GM18909 (cell line): ENCODE data around the gene CDC42BPG.
"Not testable (repeated sequence)": the region's sequence is repeated elsewhere in the genome, so short reads cannot be mapped to it uniquely, and the experiment has no call there.

ENCODE experiments used
- ATAC-seq: cut with Tn5 transposase; IDR thresholded peaks from one replicate; pipeline ENCODE4 v1.9.1; 2021; ENCODE audit warnings: mild to moderate bottlenecking; ENCODE audit not compliant: unreplicated experiment, poor library complexity

CDC42BPG gene

DNA sequence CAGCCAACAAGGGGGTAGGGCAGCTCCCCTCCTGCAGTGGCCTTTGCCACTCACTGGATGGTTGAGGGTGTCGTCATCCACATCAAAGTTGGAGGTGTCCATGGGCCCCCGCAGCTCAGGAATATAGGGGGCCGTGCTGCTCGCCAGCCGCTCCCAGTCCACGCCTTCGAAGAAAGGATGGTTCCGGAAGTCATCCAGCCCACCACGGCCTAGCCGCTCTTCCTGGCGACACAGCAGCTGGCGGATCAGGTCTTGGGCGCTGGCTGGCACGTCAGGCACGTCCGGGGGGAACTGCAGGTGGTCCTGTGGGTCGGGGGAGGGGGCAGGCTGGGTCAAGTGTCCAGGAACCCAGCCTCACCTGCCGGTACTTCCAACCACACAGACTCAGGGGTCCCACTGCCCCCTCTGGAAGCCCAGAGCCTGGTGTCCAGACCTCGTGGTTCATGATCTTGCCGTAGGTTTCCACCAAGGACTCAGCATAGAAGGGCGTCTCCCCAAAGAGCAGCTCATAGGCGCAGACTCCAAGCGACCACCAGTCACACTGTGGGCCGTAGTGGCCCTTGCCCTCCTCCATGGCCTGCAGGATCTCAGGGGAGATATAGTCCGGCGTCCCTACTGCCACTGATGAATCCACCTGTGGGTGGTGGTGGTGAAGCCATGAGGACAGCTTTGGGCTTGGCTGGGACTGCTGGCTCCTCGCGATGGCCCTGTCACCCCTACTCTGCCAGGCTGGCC lies 5.7 kb downstream of the CDC42BPG start:
- no peak for ATAC-seq

DNA sequence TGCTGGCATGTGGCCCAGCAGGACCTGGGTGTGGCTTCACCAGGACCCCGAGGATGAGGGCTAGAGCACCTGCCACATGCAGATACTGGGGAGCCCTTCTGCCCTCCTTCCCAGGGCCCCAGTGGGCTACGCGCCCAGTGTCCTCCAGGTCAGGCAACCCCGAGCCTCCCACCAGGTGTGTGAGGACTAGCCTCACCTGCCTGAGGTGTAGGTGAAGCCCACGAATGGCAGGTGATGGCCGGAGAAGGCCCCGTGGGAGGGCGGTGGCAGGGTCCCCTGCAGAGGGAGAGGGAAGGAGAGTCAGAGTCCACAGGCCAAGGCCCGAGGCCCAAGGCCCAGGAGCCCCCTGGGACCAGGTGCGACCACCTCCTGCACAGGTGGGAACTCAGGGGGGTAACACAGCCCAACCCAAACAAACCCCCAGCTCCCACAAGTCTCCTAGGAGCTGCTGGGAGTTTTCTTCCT lies 6.5 kb downstream of the CDC42BPG start:
- no peak for ATAC-seq

- ATAC-seq, result no peak
Observed at GRCh38 chr11:64836448-64837072, 7.9 kb downstream of the CDC42BPG start.

DNA sequence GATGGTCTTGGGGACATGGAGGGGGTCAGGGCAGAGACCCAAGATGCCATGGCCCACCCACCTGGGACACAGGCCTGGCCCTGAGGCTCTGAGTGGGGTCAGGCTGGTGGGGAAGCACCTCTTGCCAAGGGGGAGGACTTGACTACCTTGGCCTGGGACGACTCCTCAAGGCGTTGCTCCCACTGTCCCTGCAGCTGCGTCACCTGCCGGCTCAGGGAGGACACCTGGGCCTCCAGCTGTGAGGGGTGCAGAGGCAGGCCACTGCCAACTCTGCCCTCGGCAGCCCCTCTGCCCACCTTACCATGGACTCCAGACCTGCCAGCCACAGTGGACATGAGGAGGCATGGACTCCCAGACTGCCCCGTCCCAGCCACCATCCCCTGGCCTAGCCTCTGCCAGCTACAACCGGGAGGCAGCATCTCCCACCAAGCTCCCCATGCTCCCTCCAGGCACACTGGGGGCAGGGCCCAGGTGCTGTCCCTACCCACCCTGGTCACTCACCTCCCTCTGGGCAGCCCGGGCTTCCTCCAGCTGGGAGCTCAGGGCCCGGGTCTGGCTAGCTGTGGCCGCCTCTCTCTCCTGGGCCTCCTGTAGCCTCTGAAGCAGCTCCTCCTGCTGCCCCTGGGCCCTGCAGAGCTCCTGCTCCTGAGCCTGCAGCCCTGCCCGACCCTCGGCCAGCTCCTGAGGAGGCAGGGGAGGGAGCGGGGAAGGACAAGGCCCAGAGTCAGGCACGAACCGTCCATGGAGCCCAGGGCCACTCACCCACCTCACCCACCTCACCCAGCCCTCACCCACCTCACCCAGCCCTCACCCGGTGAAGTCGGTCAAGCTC lies 8.6 kb downstream of the CDC42BPG start:
- ATAC-seq, result no peak

DNA sequence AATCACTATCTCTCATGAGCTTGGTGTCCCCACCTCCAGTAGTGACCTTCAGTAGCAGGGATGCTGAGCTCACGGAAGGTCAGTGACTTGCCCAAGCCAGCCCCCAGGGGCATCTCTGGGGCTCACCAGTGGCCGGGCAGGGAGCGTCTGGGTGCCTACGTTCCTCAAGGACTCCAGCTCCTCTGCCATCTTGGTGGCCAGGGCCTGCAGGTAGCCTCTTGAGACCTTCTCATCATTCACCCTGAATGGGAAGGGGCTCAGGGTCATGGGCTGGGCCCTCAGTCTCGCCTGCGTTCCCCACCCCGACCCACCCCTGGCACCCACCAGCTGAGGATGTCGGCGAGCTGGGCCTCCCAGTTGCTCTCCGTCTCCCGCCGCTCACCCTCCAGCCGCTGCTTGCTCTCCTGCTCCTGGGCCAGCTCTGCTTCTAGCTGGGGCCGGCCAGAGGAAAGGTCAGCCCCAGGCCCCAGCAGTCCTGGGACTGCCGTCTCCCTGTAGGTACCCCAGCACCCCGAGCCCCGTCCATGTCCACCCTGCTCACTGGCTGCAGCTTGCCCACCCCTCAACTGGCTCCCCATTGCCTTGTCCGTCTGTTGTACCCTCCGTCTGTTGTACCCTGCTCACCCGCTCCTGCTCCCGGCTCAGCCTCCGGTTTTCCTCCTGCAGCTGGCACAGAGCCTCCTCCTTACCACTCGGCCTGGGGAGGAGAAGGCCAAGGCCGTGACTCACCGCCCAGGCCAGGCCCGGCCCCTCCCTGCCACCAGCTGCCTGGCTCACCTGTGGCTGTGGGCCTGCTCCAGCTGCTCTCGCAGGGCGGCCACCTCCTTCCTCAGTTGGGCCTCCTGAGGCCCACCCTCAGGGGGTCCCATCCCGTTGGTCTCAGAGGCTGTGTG lies 9.5 kb downstream of the CDC42BPG start:
- ATAC-seq, result no peak

- no peak for ATAC-seq
Observed at GRCh38 chr11:64834031-64834722, 10.3 kb downstream of the CDC42BPG start.

DNA sequence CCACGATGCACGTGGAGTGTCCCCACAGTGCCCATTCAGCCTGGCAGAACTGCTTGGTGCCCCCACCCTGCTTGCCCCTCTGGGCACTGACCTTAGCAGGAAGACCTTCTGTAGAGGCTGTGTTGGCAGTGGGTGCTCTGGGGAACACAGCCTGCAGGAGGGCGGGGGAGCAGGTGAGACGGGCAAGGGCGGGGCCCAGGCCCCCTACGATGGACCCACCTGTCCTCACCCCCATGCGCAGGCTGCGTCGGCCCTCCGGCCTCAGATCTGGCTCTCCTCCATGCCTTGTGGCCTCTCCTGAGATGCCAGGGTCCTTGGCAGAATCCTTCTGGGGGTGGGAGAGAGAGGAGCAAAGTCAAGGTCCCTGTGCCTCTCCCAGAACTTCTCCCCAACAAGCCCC lies 10.9 kb downstream of the CDC42BPG start:
- no peak for ATAC-seq

DNA sequence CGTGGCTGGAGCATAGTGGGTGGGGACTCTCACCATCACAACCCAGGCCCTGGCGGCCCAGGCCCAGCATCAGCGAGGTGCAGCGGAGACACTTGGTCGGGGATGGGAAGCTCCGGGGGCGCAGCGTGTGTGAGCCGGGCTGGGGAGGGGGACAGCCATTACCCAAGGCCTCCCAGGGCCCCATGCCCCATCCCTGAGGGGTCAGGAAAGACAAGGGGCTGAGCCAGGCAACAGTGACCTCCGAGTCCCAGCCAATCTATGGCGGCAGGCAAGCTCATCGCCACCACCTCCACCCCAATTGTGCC lies 11.3 kb downstream of the CDC42BPG start:
- ATAC-seq, result no peak

DNA sequence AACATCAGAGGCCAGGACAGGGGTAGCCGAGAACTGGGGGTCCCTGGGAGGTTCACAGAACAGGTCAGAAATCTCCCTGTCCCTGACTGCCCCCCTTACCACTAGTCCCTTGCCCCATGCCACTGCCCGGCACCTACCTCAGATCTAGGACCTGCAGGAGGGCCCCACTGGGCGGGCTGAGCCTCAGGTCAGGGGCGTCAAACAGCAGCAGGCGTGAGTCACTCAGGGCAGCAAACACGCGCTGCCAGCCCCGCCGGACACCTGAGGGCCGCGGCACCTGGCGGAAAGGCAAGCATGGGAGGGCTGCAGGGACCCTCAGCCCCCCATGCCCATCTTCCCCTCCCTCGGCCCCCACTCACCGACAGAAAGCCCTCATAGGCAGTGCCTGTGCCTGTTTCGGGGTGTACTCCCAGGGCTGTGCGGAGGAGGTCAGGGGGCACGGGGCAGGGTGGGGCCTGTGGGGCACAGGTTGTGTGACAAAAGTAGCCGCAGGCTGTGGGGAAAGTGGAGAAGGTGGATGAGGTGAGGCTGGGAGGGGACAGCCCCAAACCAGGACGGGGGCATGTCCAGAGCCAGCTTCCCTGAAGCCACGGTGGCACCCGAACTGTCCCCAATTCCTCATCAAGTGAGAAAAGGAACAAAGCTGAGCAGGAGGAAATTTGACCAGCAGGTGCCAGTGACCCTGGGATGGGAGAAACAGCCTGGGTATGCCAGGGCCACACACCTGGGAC lies 11.8 kb downstream of the CDC42BPG start:
- ATAC-seq, result no peak

- no peak for ATAC-seq
Observed at GRCh38 chr11:64831411-64831891, 13.0 kb downstream of the CDC42BPG start.

DNA sequence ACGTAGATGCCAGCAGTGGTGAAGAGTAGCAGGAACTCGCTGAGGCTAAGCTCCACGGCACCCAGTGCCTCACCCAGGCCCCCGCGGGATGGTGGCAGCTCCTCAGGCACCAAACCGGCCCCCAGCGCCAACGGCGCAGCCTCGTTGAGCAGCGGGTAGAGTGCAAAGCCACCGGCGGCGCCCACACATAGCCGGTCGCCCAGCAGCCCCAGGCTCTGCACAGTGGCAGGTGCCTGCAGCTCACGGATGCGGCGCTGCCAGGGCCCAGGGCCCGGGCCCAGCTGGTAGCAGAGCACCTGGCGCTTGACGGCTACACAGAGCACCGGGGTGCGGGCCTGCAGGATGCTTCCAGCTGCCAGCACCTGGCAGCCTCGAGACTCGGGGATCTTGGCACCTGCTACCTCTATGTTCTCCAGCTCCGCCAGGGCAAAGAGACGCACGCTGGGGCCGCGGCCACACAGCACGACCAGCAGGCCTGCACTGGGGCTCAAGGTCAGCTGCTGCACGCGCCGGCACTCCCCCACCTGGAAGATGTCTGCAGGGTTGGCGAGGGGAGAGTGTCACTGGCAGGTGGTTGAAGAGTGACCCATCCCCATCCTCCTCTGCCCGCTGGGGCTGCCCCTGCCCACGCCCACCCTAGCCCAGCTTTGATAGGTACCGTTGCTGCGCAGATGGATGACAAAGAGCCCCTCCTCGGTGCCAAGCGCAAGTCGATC lies 14.8 kb downstream of the CDC42BPG start:
- no peak for ATAC-seq

GRCh38 chr11:64827451-64827839 lies 17.0 kb downstream of the CDC42BPG start:
- no peak for ATAC-seq

DNA sequence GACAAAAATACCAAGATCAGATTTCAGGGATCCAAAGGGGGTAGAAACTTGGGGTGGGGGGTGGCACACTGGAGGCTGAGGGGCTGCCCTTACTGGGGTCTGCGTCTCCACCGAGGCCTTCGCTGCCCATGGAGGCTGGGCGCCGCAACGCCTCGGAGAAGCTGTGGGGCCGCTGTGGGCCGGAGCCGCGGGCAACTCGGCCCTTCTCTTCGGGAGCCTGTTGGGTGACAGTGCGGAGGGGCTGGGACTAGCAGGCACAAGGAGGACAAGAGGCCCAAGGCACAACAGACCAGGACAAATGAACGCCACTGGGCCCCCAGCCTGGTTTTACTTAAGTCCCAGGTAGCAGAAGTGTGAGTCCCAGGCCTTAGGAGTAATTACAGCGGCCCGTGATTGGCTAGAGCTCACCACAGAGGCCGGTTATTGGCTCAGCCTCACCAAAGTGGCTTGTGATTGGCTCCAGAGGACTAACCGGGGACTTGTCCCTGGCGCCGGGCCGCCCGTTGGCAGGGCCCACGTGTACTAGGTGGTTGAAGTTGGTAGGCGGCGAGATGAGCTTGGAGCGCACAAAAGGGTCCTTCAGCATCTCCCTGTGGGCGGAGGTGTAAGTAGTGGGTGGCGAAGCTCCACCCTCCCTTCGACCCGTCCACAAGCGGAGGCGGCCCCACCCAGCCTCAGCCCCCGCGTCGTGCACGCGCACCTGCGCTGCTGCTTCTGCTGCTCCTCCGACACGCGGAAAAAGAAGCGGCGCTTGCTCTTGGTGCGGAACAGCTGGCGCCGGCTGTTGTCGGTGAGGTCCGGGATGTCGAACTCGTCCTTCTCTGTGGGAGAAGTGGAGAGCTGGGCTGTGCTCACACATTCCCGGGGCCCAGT lies 17.6 kb downstream of the CDC42BPG start:
- ATAC-seq, result no peak

GRCh38 chr11:64826062-64826461 lies 18.4 kb downstream of the CDC42BPG start:
- no peak for ATAC-seq

- ATAC-seq, result no peak
Observed at GRCh38 chr11:64823568-64824119, 20.8 kb downstream of the CDC42BPG start.

- no peak for ATAC-seq
Observed at GRCh38 chr11:64817476-64817875, 27.0 kb downstream of the CDC42BPG start.

DNA sequence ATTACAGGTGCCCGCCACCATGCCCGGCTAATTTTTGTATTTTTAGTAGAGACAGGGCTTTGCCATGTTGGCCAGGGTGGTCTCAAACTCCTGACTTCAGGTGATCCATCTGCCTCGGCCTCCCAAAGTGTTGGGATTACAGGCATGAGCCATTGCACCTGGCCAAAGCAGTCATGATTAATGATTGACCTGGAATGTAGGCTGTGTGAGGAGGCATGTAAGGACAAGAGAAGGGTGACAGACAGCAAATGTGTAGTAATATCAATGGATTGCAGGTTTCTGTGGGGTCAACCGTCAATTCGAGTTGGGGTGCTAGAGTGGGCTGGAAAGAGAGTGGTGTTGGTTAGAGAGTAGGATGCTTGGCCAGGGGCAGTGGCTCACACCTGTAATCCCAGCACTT lies 29.0 kb downstream of the CDC42BPG start:
- not testable (repeated sequence) for ATAC-seq
